HL-60 (cell line): ENCODE results near the gene FGF12.

Experiments
- GABPA ChIP-seq: IDR thresholded peaks from 2 replicates; pipeline ENCODE4 v1.6.1; 2012; ENCODE audit warnings: low read depth
- POLR2AphosphoS5 ChIP-seq: IDR thresholded peaks from 2 replicates; pipeline ENCODE4 v1.6.1; 2012; ENCODE audit warnings: low read depth
- REST ChIP-seq: IDR thresholded peaks from 2 replicates; pipeline ENCODE4 v1.6.1; 2012; ENCODE audit warnings: low read depth; ENCODE audit not compliant: insufficient replicate concordance
- SPI1 ChIP-seq: IDR thresholded peaks from 2 replicates; pipeline ENCODE4 v1.6.1; 2012; ENCODE audit warnings: low read depth, mild to moderate bottlenecking, borderline replicate concordance
- TF ChIP-seq, protein P1 (sequence below): IDR thresholded peaks from one replicate; pipeline ENCODE4 v1.5.1; 2011; ENCODE audit warnings: low read length, control low read depth, inconsistent platforms; ENCODE audit not compliant: insufficient read depth

DNA sequence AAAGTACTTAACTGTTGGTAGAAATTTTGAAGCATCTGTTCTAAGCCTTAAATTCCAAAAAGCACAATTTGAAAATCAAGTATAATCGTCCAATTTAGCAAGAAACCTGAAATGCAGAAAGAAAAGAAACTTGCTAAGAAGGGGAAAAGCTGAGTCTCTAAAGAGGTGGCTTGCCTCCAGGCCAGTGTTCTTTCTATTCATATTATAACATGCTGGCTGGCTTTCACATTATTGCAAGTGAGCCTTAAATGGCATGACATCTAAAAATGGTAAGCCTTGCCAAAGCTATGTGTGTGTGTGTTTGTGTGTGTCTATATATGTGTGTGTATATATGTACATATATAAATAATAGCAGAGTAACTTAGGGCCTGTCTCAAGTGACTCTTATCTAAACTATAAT lies 89.5 kb downstream of the FGF12 start:
- TF ChIP-seq, protein P1, sequence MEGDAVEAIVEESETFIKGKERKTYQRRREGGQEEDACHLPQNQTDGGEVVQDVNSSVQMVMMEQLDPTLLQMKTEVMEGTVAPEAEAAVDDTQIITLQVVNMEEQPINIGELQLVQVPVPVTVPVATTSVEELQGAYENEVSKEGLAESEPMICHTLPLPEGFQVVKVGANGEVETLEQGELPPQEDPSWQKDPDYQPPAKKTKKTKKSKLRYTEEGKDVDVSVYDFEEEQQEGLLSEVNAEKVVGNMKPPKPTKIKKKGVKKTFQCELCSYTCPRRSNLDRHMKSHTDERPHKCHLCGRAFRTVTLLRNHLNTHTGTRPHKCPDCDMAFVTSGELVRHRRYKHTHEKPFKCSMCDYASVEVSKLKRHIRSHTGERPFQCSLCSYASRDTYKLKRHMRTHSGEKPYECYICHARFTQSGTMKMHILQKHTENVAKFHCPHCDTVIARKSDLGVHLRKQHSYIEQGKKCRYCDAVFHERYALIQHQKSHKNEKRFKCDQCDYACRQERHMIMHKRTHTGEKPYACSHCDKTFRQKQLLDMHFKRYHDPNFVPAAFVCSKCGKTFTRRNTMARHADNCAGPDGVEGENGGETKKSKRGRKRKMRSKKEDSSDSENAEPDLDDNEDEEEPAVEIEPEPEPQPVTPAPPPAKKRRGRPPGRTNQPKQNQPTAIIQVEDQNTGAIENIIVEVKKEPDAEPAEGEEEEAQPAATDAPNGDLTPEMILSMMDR = no peak
- TF ChIP-seq POLR2AphosphoS5 = no peak
- TF ChIP-seq REST = no peak
- TF ChIP-seq GABPA = no peak
- TF ChIP-seq SPI1 = no peak
